ENCODE data around the gene ULBP2.
"Not testable (repeated sequence)": the region's sequence is repeated elsewhere in the genome, so short reads cannot be mapped to it uniquely, and the experiment has no call there.

The ULBP2 gene

DNA sequence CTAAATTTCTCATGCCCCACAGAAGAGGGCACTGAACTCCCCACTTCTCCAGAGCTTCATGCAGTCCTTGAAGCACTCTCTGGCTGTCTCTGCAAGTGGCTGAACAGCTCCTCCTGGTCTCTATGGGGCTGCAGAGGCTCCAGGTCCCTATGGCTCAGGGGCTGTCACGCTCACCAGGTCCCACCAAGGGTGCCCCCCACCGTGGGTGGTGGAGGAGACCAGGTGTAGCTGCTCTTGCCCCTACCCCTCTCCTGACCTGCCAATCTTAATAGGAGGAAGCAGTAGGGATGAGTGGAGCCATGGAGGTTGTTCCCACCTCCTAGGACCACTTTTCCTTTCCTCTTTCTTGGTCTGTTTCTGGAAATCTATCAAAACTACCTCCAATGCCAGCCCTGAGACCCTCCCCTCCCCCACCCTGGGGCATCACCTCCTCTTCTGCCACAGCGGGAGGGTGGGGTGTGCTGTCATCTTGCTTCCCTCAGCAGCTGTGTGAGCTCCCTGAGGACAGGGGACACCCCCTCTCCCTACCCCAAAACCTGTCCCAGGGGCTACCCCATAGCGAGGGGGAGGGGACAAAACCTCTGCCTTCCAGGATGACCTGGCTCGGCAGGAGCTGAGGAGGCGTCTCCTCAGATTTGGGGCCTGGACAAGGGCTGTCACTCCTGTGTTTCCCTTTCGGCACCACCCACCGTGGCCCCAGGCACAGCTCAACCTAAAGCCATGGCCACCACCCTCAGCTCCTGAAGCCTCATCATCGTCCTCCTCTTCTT lies 31.9 kb upstream of the ULBP2 start:
- FAIRE-seq = no peak

DNA sequence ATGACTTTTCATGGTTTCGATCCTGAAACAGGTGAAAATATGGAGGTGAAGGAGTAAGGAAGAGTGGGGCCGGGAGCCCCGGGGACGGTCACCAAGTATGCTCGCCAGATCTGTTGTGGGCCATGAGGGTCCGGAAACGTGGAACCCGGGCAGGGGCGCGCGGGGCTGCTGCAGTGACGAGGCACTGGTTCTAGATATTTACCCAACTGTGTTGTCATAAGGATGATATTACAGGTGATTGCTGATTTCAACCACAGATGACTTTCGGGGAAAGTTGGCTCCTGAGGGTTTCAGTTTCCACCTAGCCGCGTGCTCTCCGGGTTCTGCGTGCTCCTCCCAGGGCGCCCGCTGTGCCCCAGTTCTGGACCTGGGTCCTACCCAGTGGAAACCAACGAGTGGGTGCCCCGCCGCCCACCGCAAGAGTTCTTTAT lies 31.1 kb upstream of the ULBP2 start:
- no peak for FAIRE-seq

DNA sequence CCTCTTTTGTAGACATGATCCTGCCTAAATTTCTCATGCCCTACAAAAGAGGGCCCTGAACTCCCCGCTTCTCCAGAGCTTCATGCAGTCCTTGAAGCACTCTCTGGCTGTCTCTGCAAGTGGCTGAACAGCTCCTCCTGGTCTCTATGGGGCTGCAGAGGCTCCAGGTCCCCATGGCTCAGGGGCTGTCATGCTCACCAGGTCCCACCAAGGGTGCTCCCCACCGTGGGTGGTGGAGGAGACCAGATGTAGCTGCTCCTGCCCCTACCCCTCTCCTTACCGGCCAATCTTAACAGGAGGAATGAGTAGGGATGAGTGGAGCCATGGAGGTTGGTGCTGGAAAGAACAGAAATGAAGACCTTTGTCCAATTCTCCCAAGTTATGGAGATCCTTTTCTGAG lies 29.1 kb upstream of the ULBP2 start:
- FAIRE-seq = not testable (repeated sequence)

DNA sequence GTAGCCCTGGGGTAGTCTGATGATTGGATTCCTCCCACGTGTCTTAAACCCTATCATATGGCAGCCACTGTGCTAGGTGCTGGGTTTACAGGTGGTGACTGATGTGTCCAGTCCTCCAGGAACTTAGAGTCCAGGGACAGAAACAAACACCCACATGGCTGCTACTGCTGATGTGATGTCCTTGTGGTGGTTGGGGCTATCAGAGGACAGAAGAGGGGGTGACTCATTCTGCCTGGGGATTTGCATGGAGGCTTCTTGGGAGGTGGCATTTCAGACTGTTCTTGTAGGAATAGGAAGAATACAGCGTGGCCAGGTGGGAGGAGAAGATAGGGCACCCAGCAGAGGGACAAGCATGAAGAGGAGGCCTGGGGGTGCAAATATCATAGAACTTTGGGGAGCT lies 28.7 kb upstream of the ULBP2 start:
- no peak for FAIRE-seq

- FAIRE-seq = no peak
Measured at GRCh38 chr6:149913540-149914240, 28.1 kb upstream of the ULBP2 start.

DNA sequence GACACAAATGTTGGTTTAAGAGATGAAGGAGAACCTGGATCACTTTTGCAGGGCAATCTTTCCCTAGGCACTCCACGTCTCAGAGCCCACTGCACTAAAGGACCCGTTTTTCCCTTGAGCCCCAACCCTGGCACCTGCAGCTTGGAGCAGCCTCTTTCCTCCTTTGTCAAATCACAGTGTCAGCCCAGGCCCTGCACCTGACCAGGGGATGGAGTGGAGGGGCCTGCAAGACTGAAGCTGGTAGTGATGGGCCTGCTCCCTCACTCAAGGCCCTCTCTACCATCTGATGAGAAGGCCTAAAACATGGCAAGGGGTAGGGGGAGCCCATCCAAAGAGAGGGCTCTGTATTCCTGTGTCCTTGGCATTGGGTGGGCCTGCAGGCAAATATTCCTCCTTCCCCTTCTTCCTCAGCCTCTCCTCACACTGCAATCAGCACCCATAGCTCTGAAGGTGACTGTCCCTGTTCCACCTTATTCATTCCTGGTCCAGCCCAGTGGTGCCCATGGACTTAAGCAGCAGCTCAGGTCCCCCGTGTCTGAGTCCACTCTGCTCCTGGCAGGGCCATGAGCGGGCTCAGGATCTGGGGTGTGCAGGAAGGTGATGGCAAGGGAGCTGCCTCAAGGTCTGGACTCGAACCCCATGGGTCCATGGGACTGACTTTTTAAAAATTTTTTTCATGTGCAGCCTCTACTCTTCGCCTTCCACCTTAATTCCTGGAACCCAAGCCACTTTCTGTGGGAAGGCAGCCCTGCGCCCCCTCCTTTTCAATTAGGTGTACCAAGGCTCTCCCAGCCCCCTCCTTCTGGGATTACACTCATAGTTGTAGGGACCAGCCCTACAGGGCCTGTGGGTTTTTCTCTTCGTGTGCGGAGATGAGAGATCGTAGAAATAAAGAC lies 25.6 kb upstream of the ULBP2 start:
- FAIRE-seq = no peak

DNA sequence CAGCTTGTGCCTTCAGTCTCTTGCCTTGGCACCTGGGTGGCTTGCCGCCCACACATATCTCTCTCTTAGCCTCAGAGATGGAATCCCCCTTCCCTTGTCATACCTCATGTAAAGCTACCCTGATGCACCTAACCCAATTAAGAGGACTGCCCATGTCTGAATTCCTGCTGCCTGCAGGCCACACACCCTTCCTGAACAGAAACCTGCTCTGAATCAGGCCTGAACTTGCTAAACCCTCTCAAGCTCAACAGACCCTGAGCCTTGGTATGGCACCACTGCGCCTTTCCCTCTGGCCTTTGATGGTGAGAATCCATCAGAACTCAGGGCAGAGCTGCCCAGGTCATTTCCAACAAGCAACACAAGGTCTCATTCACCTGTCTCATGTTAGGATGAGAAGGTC lies 24.1 kb upstream of the ULBP2 start:
- FAIRE-seq = no peak

GRCh38 chr6:149918151-149918905 lies 23.5 kb upstream of the ULBP2 start:
- no peak for FAIRE-seq

GRCh38 chr6:149919126-149919833 lies 22.5 kb upstream of the ULBP2 start:
- not testable (repeated sequence) for FAIRE-seq

DNA sequence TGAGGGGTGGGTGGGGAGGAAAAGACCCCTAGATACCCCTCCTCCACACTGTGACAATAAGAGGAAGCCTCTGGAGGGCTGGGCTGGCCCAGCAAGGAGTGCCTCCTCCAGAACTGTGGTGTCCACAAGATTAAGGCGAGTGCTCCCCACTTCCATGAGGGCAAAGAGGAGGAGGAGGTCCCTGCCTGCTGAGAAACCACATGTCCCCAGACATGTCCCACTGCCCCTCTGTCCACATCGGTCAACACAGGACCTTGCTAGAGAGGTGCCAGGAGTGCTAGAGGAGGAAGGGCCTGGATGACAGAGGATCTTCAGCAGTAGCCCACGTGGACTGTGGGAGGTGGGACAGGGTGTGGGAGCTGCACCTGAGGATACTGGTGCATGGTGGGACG lies 22.0 kb upstream of the ULBP2 start:
- FAIRE-seq = no peak

- no peak for FAIRE-seq
Measured at GRCh38 chr6:149921361-149921760, 20.5 kb upstream of the ULBP2 start.

DNA sequence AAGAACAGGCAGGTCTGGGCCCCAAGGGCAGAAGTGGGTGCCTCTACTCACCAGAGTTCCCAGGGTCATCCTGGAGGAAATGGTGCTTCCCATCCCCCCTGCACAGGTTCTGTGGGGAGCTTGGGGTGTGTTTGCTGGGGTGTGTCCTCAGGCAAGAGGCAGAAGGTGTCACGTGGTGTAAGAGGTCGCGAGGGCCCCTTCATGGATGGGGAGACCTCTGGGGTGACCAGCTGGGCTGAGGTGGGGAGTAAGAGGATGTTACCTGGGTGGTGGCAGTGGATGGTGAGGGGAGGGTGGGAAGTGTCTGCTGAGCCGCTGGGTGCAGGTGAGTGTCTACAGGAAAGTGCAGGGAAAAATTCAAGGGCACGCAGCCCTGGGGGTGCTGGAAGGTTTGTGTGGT lies 19.7 kb upstream of the ULBP2 start:
- not testable (repeated sequence) for FAIRE-seq

- FAIRE-seq = no peak
Measured at GRCh38 chr6:149922642-149923326, 19.0 kb upstream of the ULBP2 start, which contains the start of gene RAET1G. TSS of gene RAET1G (minus strand) at chr6:149923121. CDS start at chr6:149923010, 111 bp downstream.

GRCh38 chr6:149923327-149923986 lies 18.4 kb upstream of the ULBP2 start:
- FAIRE-seq = no peak

DNA sequence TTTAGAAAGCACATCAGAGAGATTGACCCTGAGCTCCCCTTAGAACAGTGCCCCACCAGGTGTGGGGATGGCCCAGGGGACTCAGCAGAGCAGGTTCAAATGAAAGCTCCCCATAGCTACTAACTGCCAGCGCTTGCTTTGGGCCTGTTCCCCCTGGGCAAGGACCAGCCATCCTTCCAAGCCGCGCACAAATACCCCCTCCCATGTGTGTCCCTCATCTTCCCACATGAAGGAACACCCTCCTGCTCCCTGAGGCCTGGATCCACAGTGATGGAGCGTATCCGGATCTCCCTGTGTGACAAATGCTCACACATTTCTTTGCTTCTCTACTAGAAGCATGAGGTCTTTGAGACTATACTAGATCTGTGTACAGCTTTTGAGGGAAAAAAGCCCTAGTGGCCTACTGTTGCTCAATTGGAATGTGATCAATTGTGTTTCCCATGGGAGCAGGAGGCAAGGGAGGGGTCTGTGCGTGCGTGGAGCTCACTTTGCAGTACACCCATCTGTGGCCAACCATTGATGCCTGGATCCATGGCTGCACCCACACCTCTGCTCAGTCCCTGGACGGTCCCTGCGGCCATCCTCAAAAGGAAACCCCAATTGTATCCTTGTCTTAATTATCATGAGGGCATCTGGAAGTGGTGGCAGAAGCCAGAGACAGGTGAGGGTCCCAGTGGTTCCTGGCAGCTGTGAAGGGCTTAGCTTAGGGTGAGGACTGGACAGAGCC lies 17.4 kb upstream of the ULBP2 start:
- FAIRE-seq = no peak

DNA sequence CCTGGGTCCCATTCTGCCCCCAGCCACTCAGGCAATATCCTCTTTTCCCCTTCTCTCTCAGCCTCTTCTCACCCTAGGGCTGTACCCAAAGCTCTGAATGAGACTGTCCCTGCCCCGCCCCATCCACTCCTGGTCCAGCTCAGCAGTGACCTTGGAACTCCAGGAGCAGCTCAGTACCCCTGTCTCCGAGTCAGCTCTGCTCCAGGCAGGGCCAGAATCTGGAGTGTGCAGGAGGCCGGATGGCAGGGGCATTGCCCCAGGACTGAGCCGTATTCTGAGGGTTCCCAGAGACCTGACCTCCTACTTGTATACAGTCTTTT lies 16.9 kb upstream of the ULBP2 start:
- FAIRE-seq = no peak

DNA sequence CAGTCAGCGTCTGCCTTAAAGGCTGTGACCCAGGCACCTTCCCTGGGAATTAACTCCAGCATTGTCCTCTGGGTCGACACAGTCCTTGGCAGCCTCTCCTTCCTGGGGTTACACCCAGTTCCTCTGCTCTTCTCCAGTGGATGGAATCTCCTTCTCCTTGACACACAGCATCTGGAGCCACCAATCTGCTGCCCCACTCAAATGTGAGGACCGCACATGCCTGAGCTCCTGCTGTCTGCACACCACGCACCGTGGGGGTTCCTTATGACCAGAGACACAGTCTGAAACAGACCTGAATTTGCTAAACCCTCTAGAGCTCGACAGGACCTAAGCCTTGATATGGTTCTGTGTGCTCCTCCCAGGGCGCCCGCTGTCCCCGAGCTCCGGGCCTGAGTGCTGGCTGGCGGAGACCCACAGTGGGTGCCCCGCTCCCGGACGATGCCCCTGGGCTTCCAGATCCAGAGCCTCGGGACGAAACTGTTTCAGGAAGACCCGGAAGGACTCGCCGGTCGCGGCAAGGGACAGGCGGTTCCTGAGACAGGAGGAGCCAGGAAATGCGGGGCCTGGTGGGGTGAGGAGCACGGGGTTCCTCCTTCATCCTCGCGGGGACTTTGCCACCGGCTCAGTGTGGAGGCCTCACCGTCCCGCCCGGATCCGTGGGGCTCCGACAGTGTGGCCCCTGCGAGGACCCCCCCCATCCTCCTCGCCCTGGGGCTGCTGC lies 16.4 kb upstream of the ULBP2 start:
- FAIRE-seq = no peak

- no peak for FAIRE-seq
Measured at GRCh38 chr6:149925974-149926777, 15.6 kb upstream of the ULBP2 start.
